MM.1S (cell line): ENCODE results near the gene PHAF1.

ENCODE experiments used
- DNase-seq: peaks from one replicate; pipeline ENCODE4 v3.0.0-alpha.2; 2015
- H2AFZ ChIP-seq: fragments of 300-600 bp; sonication (generic); 2 replicates; pipeline ENCODE4 v1.6.0; 2016; ENCODE audit warnings: antibody characterized with exemption, low read length
- H3F3A ChIP-seq: fragments of 300-600 bp; sonication (generic); 2 replicates; pipeline ENCODE4 v1.6.1; 2016; ENCODE audit warnings: mild to moderate bottlenecking, antibody characterized with exemption, low read length, moderate library complexity, mixed read lengths; ENCODE audit not compliant: insufficient read depth
- H3K27ac ChIP-seq: fragments of 300-600 bp; sonication (generic); 2 replicates; pipeline ENCODE4 v1.5.1; 2016; ENCODE audit warnings: mild to moderate bottlenecking, low read length
- H3K27me3 ChIP-seq: fragments of 300-600 bp; sonication (generic); replicated peaks from 2 replicates; pipeline ENCODE4 v1.6.0; 2016; ENCODE audit warnings: low read length; ENCODE audit not compliant: insufficient read depth
- H3K36me3 ChIP-seq: fragments of 300-600 bp; sonication (generic); replicated peaks from 2 replicates; pipeline ENCODE4 v1.6.1; 2016; ENCODE audit warnings: mild to moderate bottlenecking, low read length, mixed read lengths; ENCODE audit not compliant: insufficient read depth
- H3K4me1 ChIP-seq: fragments of 300-600 bp; sonication (generic); 2 replicates; pipeline ENCODE4 v1.6.1; 2016; ENCODE audit warnings: low read length, mixed read lengths
- H3K4me2 ChIP-seq: fragments of 300-600 bp; sonication (generic); 2 replicates; pipeline ENCODE4 v1.6.0; 2016; ENCODE audit warnings: low read depth, low read length
- H3K4me3 ChIP-seq: fragments of 300-600 bp; sonication (generic); 2 replicates; pipeline ENCODE4 v1.5.1; 2016; ENCODE audit warnings: low read length, mixed read lengths
- H3K79me2 ChIP-seq: fragments of 300-600 bp; sonication (generic); 2 replicates; pipeline ENCODE4 v1.6.1; 2016; ENCODE audit warnings: mixed run types, low read length, mixed read lengths
- H3K9ac ChIP-seq: fragments of 300-600 bp; sonication (generic); 2 replicates; pipeline ENCODE4 v1.6.1; 2016; ENCODE audit warnings: low read length, mixed read lengths
- H3K9me2 ChIP-seq: fragments of 300-600 bp; sonication (generic); replicated peaks from 2 replicates; pipeline ENCODE4 v1.6.1; 2016; ENCODE audit warnings: mild to moderate bottlenecking, low read length, mixed read lengths; ENCODE audit not compliant: insufficient read depth
- H3K9me3 ChIP-seq: fragments of 300-600 bp; sonication (generic); replicated peaks from 2 replicates; pipeline ENCODE4 v1.6.1; 2016; ENCODE audit warnings: mild to moderate bottlenecking, low read length, mixed read lengths; ENCODE audit not compliant: insufficient read depth
- H4K20me1 ChIP-seq: fragments of 300-600 bp; sonication (generic); 2 replicates; pipeline ENCODE4 v1.6.1; 2016; ENCODE audit warnings: mild to moderate bottlenecking, low read length, moderate library complexity, mixed read lengths; ENCODE audit not compliant: insufficient read depth
- CTCF ChIP-seq: fragments of 300-600 bp; sonication (generic); IDR thresholded peaks from 2 replicates; pipeline ENCODE4 v1.5.1; 2016; ENCODE audit warnings: antibody characterized with exemption, low read length, mixed read lengths
- EZH2 ChIP-seq: fragments of 300-600 bp; sonication (generic); optimal IDR thresholded peaks from 2 replicates; pipeline ENCODE3; 2017; ENCODE audit warnings: low read depth, mild to moderate bottlenecking, antibody characterized with exemption, low read length, mixed read lengths
- EZH2phosphoT487 ChIP-seq: fragments of 300-600 bp; sonication (generic); IDR thresholded peaks from 2 replicates; pipeline ENCODE4 v1.6.1; 2018; ENCODE audit warnings: antibody characterized with exemption, low read length

Gene PHAF1

GRCh38 chr16:67100569-67101310 is 9.0 kb upstream of the PHAF1 start:
- no peak overlapping the region for H3K9ac ChIP-seq
- DNase-seq: peak; percentile 27
- H3F3A ChIP-seq: no peaks in the 10 kb centered on the region
- TF ChIP-seq EZH2phosphoT487 (no peak), CTCF (peak; percentile 27)
- H3K9me3 ChIP-seq: no peaks in the 10 kb centered on the region
- H3K79me2 ChIP-seq: no peaks in the 10 kb centered on the region
- no peak overlapping the region for H3K4me3 ChIP-seq
- H3K4me1 ChIP-seq: 0 out of 2 replicates have a peak, but pooled peaks cover 3% of the 10 kb centered on the region
- H3K27ac ChIP-seq: no peak overlapping the region
- no peak overlapping the region for H3K4me2 ChIP-seq
- H3K9me2 ChIP-seq: no peaks in the 10 kb centered on the region
- H4K20me1 ChIP-seq: no peaks in the 10 kb centered on the region
- H2AFZ ChIP-seq: no peak overlapping the region
- no peaks in the 10 kb centered on the region for H3K27me3 ChIP-seq
- H3K36me3 ChIP-seq: no peaks in the 10 kb centered on the region

DNA sequence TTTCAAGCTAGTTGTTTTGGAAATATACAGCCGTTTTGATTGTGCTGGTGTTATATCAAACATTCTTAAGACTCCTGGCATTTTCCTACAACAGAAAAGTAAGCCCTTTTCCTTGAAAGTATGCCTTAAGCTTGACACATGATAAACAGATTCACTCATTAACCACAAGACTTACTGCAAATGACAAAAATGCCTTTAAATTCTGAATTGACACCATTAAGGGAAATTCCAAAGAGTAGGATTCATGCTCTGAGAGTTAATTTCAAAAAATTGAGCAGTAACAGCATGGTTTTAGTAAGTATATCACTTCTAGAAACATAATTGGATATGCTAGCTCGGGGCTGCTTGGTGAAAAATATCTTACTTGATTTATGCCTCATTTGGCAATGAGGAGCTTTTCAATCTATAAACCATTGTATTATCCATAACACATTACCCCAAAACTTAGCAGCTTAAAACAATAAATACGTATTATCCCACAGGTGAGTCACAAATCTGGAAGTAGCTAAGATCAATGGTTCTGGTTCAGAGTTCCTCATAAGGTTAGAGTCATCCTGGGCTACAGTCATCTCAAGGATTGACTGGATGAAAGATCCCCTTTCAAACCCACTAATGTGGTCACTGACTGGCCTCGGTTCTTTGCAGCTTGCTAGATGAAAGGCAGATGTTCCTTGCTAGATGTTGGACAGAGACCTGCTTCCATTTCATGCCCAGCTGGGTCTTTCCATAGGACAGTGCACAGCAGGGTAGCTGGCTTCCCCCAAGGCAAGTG is 8.2 kb upstream of the PHAF1 start:
- 0 out of 2 replicates have a peak, but pooled peaks cover 3% of the 10 kb centered on the region for H3K4me1 ChIP-seq
- H3K79me2 ChIP-seq: no peaks in the 10 kb centered on the region
- no peaks in the 10 kb centered on the region for H3K9me2 ChIP-seq
- no peak overlapping the region for H3K9ac ChIP-seq
- H2AFZ ChIP-seq: no peak overlapping the region
- H3F3A ChIP-seq: no peaks in the 10 kb centered on the region
- no peak overlapping the region for H3K27ac ChIP-seq
- no peaks in the 10 kb centered on the region for H3K27me3 ChIP-seq
- H3K4me2 ChIP-seq: no peak overlapping the region
- no peaks in the 10 kb centered on the region for H3K36me3 ChIP-seq
- H4K20me1 ChIP-seq: no peaks in the 10 kb centered on the region
- H3K4me3 ChIP-seq: no peak overlapping the region
- no peak for DNase-seq
- TF ChIP-seq EZH2: no peak
- no peak for TF ChIP-seq EZH2phosphoT487
- no peak for TF ChIP-seq CTCF
- no peaks in the 10 kb centered on the region for H3K9me3 ChIP-seq

DNA sequence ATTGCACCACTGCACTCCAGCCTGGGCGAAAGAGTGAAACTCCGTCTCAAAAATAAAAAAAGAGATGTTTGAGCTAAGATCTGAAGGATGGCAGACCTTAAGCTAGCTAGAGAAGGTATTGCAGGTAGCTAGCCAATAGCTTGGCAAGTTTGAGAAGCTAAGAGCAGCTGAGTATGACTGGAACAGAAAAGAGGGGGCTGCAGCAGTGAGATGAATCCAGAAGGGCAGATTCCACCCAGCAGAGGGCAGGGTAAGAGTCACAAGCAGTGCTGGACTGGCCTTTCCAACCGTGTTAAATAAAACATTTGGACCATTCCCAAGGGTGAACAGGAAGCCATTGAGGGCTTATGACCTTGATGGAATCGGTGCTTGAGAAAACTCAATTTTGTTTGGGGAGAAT is 5.7 kb upstream of the PHAF1 start:
- Histone ChIP-seq H3K9ac (no peak overlapping the region), H3K27ac (no peak overlapping the region), H2AFZ (no peak overlapping the region), H3K4me1 (0 out of 2 replicates have a peak, but pooled peaks cover 3% of the 10 kb centered on the region), H3K27me3 (no peaks in the 10 kb centered on the region), H3F3A (no peaks in the 10 kb centered on the region), H4K20me1 (no peaks in the 10 kb centered on the region), H3K9me3 (no peaks in the 10 kb centered on the region), H3K4me2 (no peak overlapping the region), H3K9me2 (no peaks in the 10 kb centered on the region), H3K4me3 (no peak overlapping the region), H3K79me2 (no peaks in the 10 kb centered on the region), H3K36me3 (no peaks in the 10 kb centered on the region)
- no peak for DNase-seq
- TF ChIP-seq EZH2: no peak
- TF ChIP-seq CTCF: peak; percentile 26
- no peak for TF ChIP-seq EZH2phosphoT487
